GM18499 (cell line): ENCODE measurements around the gene RBM18.

Source experiments
- ATAC-seq: cut with Tn5 transposase; IDR thresholded peaks from one replicate; pipeline ENCODE4 v1.9.1; 2021; ENCODE audit warnings: moderate number of reproducible peaks; ENCODE audit not compliant: insufficient read depth, unreplicated experiment

Gene RBM18

GRCh38 chr9:122225312-122226141 is 39.1 kb downstream of the RBM18 start:
- ATAC-seq, result no peak

DNA sequence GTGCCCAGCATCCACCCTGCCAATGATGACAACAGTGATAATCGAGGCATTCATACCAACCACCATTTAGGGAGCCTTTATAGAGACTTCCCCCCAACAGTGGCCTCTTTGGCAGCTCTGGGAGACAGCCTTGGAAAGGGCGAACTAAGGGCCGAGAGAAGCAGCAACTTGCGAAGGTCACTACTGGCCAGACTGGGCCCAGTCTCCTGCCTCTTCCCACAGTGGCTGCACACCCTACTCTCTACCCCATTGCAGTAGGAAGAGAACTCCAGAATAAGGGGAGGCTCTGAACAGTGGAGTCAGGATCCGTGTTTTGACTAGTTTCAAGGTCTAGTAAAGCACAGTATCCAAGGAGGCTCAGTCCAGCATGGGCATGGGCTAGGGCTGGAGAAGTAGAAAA is 41.2 kb downstream of the RBM18 start:
- no peak for ATAC-seq

DNA sequence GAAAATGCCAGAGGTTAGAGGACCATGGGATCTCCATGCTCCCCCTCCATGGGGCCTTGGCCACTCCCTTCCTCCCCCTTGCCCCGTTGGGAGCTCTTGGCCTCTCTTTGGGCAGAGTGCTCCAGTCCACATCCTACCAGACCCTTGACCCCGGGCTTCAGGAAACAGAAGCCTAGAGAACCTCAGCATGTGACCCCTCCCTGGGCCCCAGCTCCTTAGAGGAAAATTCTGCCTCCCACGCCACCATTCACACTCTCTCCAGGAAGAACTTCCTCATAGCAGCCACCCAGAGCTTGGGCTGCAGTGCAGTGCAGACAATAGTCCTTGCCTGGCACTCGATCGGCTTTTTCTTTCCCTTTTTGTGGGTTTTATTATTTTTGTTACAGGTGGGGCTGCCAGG is 41.8 kb downstream of the RBM18 start:
- ATAC-seq, result no peak

DNA sequence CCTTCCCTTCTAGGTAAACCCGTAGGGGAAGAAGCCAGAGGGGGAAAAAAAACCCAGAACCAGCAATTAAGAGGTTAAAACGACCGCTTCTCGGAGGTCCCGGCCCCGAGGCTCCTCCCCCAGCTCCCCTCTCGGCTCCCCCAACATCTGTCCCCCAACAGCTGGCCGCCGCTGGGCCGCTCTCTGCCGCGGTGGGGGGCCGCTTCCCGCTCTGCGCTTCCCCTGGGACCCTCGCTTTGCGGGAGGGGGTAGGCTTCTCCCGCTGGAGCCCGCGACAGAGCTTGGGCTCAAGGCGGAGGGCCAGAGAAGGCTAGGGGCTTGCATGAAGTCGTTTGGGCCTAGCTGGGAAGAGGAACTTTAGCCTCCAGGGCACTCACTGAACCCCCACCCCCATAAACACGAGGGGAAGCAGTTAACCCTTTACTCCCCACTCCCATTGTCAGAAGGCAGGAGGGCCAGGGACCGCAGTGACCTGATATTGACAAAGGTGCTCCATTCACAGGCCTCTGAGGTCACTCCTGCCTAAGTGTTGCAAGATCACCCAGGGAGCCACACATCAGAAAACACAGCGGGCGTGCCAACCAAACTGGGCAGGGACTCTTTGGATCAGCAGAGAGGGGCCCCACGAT is 43.3 kb downstream of the RBM18 start:
- ATAC-seq, result no peak

- ATAC-seq, result no peak
Observed at GRCh38 chr9:122220673-122221182, 43.9 kb downstream of the RBM18 start.

- ATAC-seq, result no peak
Observed at GRCh38 chr9:122219856-122220672, 44.6 kb downstream of the RBM18 start.

- no peak for ATAC-seq
Observed at GRCh38 chr9:122218935-122219855, 45.4 kb downstream of the RBM18 start.

- ATAC-seq, result no peak
Observed at GRCh38 chr9:122218071-122218934, 46.3 kb downstream of the RBM18 start.

GRCh38 chr9:122217640-122218039 is 47.0 kb downstream of the RBM18 start:
- no peak for ATAC-seq

GRCh38 chr9:122216798-122217418 is 47.7 kb downstream of the RBM18 start:
- ATAC-seq, result no peak

DNA sequence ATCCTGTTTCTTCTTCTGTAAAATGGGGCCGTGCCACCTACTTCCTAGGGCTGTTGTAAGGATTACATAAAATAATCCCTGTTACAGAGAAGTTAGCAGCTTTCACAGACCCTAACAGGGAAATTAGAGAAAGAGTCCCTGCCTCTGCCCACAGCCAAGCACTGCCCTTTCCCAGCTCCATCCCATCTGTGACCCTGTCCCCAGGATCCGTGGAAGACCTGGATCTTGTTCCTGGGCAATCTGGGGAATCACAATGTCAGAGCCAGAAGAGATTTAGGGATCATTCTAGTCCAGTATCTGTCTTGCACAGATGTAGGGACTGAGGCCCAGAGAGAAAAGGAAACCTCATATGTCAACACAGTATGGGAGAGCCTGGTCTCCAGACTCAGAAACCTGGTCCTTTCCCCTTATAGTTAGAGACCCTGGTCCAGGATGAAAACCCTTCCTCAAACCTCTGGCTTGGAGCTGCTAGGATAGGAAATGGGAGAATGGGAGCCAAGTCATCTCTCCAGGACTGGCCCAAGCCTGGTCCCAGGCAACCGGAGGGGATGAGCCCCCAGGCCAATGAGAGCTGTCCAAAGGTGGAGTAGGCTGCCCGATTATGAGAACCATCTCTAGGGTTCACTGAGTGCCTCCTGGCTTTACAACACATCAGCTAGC is 48.4 kb downstream of the RBM18 start:
- no peak for ATAC-seq

DNA sequence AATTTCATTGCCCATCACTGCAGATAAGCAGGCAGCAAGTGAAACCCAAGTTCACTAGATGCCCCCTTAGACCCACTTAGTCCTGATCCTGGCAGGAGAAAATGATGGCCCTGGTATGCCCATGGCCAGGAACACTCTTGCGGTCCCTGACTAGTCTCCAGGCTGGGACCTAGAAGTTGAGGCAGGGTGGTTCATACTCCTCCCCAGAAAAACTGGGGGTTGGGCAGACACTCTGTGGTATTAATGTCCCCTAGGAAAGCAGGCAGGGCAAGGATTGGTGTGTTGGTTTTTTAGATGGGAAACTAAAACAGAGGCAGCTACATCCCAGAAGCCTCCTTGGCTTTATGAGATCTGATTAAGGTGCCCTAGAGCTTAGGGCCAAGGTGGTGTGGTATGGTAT is 49.0 kb downstream of the RBM18 start:
- no peak for ATAC-seq

DNA sequence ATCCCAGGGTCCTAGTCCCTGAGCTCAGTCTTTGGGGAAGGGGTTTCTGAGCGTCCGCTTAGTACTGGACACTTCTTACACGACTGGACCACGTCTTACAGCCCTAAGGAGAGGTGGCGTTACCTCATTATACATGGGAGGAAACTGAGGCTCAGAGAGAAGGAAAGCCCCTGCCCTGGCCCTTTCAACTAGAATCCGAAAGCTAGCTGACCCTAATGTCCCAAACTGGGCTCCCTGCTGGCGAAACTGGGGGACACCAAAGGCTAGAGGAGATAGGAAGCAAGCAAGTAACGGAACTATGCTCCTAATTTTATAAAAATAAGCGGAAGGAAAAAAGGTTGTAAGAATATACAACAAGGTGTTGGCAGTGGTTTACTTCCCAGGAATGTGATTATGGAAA is 50.1 kb downstream of the RBM18 start:
- no peak for ATAC-seq

DNA sequence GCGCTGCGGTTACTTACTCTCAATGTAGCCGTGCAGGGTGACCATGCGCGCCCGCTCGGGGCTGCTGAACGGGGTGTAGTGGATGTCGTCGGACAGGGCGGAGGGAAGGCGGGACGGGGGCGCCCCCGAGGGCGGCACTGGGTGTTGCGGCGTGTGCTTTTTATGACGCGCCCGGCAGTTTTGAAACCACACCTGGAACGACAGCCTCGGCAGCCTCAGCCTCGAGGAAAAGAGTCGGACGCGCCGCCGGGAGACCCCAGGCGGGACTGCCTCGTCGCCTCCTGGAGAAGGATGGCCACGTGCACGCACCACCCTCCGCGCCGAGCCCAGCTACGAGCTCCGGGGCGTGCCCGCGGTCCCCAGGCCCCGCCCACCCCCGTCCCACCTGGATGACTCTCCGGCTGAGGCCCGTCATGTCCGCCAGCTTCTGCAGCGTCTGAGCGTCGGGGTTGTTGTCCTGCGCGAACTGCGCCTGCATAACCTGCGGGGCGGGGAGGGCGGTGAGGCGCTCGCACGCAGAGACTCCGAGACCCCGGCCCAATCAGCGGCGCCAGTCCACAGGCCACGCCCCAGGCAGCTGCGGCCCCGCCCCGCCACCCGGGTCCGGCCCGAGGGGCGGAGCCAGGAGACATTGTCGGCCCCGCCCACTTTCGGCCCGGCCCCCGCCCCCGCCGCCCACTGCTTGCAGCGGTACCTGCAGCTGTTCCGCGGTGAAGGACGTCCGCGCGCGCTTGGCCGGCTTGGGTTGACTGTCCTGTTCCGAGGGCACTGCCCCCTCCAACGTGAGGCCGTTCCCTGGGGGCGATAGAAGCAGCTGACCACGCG is 50.8 kb downstream of the RBM18 start:
- ATAC-seq, result no peak

GRCh38 chr9:122213102-122213588 is 51.5 kb downstream of the RBM18 start:
- ATAC-seq, result no peak

GRCh38 chr9:122212473-122213004 is 52.1 kb downstream of the RBM18 start:
- ATAC-seq, result no peak

DNA sequence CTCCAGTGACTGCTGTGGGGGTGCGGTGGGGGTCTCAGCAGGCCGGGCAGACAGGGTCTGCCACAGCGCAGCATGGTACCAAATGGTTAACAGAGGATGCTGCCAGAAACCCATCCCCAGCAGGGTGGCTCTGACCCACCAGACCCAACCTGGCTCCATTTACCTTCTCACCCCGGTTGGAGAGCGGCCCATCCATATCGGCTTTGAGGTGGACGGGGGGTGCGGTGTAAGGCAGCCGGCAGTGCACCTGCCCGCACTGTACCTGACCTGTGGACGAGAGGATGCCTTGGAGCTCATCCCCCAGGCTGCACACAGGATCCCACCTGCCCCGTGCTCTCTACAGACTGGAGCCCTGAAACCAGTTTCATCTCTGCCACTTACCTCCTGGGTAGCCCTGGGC is 55.2 kb downstream of the RBM18 start:
- ATAC-seq, result no peak
